Cardiac fibroblast (primary cell): Measurements from ENCODE around the gene MRGPRG.

ENCODE experiments used
- DNase-seq, 2 donors: peaks; one replicate each; pipeline versions ENCODE4 v3.0.0 to v3.0.0-alpha.2; 2010; ENCODE audit warnings: low read depth in 2 of 2
- H3K4me3 ChIP-seq, 2 donors: replicated peaks in 1 of 2; 1 replicate in 1 of 2; 2 replicates in 1 of 2; pipeline ENCODE4 v1.5.1; 2011; ENCODE audit warnings: low read depth in 2 of 2, low read length in 2 of 2, mild to moderate bottlenecking in 2 of 2, moderate library complexity in 1 of 2
- CTCF ChIP-seq: IDR thresholded peaks from one replicate; pipeline ENCODE4 v1.5.1; 2011; ENCODE audit warnings: low read depth, mild to moderate bottlenecking, low read length, inconsistent platforms

Gene MRGPRG

GRCh38 chr11:3220521-3221407, 2.2 kb upstream of the MRGPRG start:
- no peak for TF ChIP-seq CTCF
- no peak for DNase-seq
- no peak overlapping the region for H3K4me3 ChIP-seq

DNA sequence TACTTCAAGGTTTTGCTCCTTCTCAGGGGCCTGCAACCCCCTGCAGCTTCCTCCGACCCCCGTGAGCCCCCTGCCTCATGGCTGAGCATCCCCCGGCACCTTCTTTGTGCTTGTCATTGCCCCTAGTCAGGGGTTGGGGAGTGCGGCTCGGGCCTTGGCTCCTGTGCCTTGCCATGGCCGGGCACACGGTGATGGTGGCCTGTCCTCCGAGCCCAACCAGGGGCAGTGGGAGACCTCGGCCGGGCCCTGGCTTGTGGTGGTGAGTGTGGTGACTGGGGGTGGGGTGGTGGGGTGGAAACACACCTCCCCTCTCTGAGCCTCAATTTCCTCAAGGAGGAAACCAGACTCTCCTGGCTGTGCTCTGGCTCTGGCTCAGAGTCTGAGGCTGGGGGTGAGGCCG, 1.5 kb upstream of the MRGPRG start:
- TF ChIP-seq CTCF = no peak
- no peak overlapping the region for H3K4me3 ChIP-seq
- no peak for DNase-seq

- H3K4me3 ChIP-seq = no peak overlapping the region
- no peak for TF ChIP-seq CTCF
- no peak for DNase-seq
Observed at GRCh38 chr11:3219281-3219892, 774 bp upstream of the MRGPRG start.

DNA sequence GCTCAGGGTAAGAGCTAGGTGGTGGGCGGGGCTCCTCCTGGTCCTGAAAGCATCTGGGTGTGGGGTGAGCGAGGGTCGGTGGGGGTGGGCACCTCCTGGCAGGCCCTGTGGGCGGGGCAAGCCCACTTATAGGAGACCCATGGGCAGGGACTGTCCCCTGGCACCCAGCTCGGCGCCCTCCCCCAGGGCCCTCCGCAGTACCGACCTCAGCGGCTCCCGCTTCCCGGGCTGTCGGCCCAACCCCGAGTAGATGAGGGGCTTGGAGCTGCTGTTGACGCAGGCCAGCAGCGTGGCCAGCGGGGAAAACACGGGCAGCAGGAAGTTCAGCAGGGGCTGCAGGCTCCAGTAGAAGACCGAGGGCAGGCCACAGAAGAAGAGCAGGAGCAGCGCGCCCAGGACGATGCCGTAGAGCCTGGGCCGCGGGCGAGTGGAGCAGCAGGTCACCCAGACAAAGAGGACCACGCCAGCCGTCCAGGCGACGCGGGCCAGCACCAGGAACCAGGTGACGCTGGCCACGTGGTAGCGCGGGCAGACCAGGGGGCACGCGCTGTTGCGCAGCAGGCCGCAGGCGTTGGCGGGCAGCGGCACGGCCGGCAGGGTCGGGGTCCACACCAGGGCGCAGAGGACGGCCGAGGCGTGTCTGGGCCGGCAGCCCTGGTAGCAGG, 663 bp downstream of the MRGPRG start:
- no peak for DNase-seq
- TF ChIP-seq CTCF = no peak
- no peak overlapping the region for H3K4me3 ChIP-seq

GRCh38 chr11:3216027-3216525, 2.5 kb downstream of the MRGPRG start:
- no peak for DNase-seq
- TF ChIP-seq CTCF = no peak
- H3K4me3 ChIP-seq = no peak overlapping the region

DNA sequence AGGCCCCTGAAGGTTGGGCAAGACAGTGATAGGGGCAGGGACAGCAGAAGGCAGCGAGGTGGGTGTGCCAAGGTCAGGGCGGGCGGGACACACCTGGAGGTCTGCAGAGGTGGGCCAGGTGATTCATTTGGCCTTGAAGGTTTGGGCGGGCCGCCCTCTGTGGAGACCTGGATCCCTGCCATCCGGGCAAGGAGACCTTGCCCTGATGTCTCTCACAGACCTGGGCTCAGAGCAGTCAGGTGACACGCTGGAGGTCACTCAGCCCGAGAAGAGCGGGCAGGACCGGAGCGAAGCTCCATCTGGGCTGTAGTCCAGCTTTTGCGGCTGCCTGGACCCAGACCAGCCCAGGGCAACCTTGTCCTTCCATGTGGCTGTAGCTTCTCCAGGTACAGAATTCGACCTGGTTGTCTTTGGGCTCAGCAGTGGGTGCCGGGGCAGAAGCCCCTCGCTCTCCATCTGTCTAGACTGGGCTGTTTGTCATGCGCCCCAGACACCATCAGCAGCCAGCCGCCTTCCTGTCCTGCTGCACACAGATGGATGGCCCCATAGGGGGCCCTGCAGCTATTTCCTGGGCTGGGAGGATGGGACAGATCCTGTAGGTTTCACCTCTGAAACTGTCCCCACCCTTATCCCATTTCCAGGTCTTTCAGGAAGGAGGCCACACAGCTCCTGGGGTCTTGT, 3.1 kb downstream of the MRGPRG start:
- no peak overlapping the region for H3K4me3 ChIP-seq

More for the DNA sequence above, 3.1 kb downstream of the MRGPRG start:
- no peak for DNase-seq
- TF ChIP-seq CTCF = no peak
